Tibial nerve (tissue), 4 donors: ENCODE results near the gene APOO.

Source experiments
- EP300 ChIP-seq, 2 donors: sonication (generic); formaldehyde crosslinking; IDR thresholded peaks; one replicate each; pipeline ENCODE4 v1.6.1; 2017; ENCODE audit warnings: antibody characterized with exemption in 2 of 2, mild to moderate bottlenecking in 1 of 2
- POLR2A ChIP-seq, 2 donors: fragments of 450-650 bp; IDR thresholded peaks; one replicate each; pipeline ENCODE4 v1.6.1; 2017; ENCODE audit warnings: antibody characterized with exemption in 2 of 2, mild to moderate bottlenecking in 2 of 2, moderate library complexity in 2 of 2
- TF ChIP-seq, protein P1 (sequence below), 5 experiments: fragments of 200-600 bp in 3 of 5; fragments of 450-650 bp in 2 of 5; sonication (generic) in 3 of 5; IDR thresholded peaks; one replicate each; pipeline ENCODE4 v1.5.1; 2016 to 2019; ENCODE audit warnings: antibody characterized with exemption in 5 of 5, mild to moderate bottlenecking in 3 of 5, moderate library complexity in 2 of 5

DNA sequence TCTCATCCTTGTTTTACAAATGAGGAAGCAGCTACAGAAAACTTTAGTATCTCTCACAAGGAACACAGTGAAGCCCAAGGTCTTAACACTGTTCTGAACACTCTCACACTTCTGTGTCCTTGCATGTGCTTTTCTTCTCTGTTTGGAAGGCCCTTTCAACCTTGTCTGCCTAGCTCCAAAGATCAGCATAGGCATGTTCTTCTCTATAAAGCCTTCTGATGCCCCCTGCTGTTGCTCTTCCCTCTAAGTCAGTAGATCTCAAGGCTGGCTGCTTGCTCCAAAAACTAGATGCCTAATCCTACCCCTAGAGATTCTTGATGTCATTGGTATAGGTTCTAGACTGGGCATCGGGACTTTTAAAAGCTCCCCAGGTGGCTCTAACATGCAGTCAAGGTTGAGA lies 5.9 kb downstream of the APOO start:
- TF ChIP-seq, protein P1, sequence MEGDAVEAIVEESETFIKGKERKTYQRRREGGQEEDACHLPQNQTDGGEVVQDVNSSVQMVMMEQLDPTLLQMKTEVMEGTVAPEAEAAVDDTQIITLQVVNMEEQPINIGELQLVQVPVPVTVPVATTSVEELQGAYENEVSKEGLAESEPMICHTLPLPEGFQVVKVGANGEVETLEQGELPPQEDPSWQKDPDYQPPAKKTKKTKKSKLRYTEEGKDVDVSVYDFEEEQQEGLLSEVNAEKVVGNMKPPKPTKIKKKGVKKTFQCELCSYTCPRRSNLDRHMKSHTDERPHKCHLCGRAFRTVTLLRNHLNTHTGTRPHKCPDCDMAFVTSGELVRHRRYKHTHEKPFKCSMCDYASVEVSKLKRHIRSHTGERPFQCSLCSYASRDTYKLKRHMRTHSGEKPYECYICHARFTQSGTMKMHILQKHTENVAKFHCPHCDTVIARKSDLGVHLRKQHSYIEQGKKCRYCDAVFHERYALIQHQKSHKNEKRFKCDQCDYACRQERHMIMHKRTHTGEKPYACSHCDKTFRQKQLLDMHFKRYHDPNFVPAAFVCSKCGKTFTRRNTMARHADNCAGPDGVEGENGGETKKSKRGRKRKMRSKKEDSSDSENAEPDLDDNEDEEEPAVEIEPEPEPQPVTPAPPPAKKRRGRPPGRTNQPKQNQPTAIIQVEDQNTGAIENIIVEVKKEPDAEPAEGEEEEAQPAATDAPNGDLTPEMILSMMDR (IDR thresholded peaks at IDR 0.05) = peak; percentile 36 to 59 (median 40)
- no peak for TF ChIP-seq POLR2A (IDR thresholded peaks at IDR 0.05)
- peak in 1 of 2 donors; percentile 59 for TF ChIP-seq EP300 (IDR thresholded peaks at IDR 0.05)
